ENCODE measurements around the gene CYSTM1. TPM values are rescaled to one million over a fixed set of nuclear protein-coding genes. Genes with fewer than 3 reads are reported as not detected.

CYSTM1 gene
- total and polyA plus RNA-seq, 2 of the 8 experiments (the other 6 are each of a cell fraction or from before 2014, with no cell fraction given), result 25.0 to 47.8 TPM

DNA sequence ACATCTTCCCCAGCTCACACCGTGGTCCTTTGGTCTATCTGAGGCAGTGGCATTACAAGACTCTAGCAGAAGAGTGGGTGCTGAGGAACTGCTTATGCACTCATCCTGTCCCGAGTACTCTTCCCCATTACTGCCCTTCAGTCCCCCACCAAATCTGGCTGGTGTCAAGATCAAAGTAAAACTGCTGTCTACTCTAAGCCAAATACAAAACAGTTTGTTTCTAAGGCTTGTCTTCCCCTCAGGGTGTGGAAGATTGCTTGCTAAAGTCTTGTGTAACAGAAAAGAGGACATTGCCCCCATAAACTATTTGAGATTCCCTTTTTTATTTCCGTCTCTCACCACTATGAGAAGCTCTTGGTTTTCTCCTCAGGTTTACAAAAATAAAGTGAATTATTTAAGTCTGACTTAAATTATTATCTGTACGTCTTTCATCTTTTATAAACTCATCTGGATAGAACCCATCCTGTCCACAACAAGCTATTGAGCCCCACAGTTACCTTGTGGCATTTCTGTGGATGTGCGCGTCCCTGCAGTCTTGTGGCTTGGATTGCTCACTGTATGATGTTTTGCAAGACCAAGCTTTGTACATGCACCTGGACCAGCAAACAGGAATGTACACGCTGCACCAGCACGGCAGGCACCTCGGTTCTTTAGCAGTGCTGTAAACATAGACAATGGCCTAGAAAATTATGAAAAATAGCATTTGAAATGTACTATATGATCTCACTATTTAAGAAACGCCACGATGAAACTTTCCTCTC, 61.0 kb downstream of the CYSTM1 start:
- Histone ChIP-seq H3K18ac (ENCODE audit: extremely low read depth, low read length) (no peak overlapping the region), H3K4me1 (replicated peaks in 1 of 4; ENCODE audit: control insufficient read depth in 3 of 4, insufficient read depth in 4 of 4, low read length in 3 of 4) (peaks cover 0 to under 1% (median under 1%) of the 10 kb centered on the region in 4 experiments; a peak in 3 of 7 replicates), H3K4me3 (ENCODE audit: extremely low read depth in 1 of 4, insufficient read depth in 2 of 4, low read depth in 3 of 4, low read length in 4 of 4) (no peak overlapping the region), H4K5ac (ENCODE audit: insufficient read length, low read depth, low read length) (no peak overlapping the region), H3K14ac (ENCODE audit: insufficient read length) (no peak overlapping the region), H2BK120ac (replicated peaks; ENCODE audit: low read depth, low read length) (no peak overlapping the region), H2AFZ (ENCODE audit: low read length) (no peak overlapping the region), H3K9ac (replicated peaks in 1 of 4; ENCODE audit: extremely low read depth in 1 of 4, low read depth in 3 of 4, low read length in 3 of 4) (no peak overlapping the region), H3K56ac (replicated peaks; ENCODE audit: insufficient read length, low read depth, low read length) (no peak overlapping the region), H3K9me3 (ENCODE audit: insufficient read depth in 2 of 2, low read depth in 1 of 2, low read length in 1 of 2) (no peaks in the 10 kb centered on the region), H3K27ac (ENCODE audit: low read depth, low read length) (no peak overlapping the region), H4K20me1 (replicated peaks in 1 of 2; ENCODE audit: control insufficient read depth in 1 of 2, insufficient read depth in 2 of 2, low read length in 2 of 2) (peaks cover 1 to 3% of the 10 kb centered on the region in 2 experiments), H3K4me2 (ENCODE audit: insufficient read depth in 1 of 2, low read depth in 2 of 2, low read length in 2 of 2) (no peak overlapping the region), H4K8ac (ENCODE audit: extremely low read depth, insufficient read depth, low read length) (no peak overlapping the region), H3K36me3 (ENCODE audit: control insufficient read depth in 2 of 4, insufficient read depth in 4 of 4, low read length in 3 of 4) (no peaks in the 10 kb centered on the region), H2AK5ac (ENCODE audit: low read depth, low read length) (no peak overlapping the region), H3K79me2 (ENCODE audit: control insufficient read depth in 1 of 2, insufficient read depth in 2 of 2, low read length in 2 of 2) (no peaks in the 10 kb centered on the region), H3K79me1 (ENCODE audit: low read depth, low read length) (no peaks in the 10 kb centered on the region), H3K23me2 (ENCODE audit: low read depth, low read length) (no peaks in the 10 kb centered on the region), H2BK5ac (ENCODE audit: low read depth, low read length) (no peak overlapping the region), H3K4ac (replicated peaks; ENCODE audit: insufficient read length, low read depth, low read length) (no peak overlapping the region), H2BK20ac (ENCODE audit: low read length) (no peak overlapping the region), H2BK15ac (ENCODE audit: low read length) (no peak overlapping the region), H3K27me3 (replicated peaks in 1 of 4; ENCODE audit: control insufficient read depth in 3 of 4, extremely low read depth in 1 of 4, insufficient read depth in 3 of 4, low read length in 3 of 4) (no peaks in the 10 kb centered on the region), H4K91ac (replicated peaks; ENCODE audit: insufficient read length, low read length) (no peak overlapping the region), H3K23ac (ENCODE audit: insufficient read length) (no peak overlapping the region), H2BK12ac (ENCODE audit: low read depth, low read length) (no peak overlapping the region)
- DNase-seq (ENCODE audit: low read depth in 1 of 2, low spot score in 2 of 2) (no peak), FAIRE-seq (no peak)
- 92% methylated on average over 11 of the region's 11 CpGs; no CpG with 5 or more reads in 1 of the 2 experiments for WGBS, 2 experiments (ENCODE audit: extremely low coverage in 1 of 2, insufficient coverage in 1 of 2, insufficient read length in 1 of 2, insufficient replicate concordance in 2 of 2, low coverage in 1 of 2, low lambda C conversion rate in 2 of 2, missing lambda C conversion rate in 1 of 2)
- ChIA-PET POLR2A (ENCODE audit: partially characterized antibody) (interaction anchor here (1.1 kb wide), 1 partner anchor 119 kb away, joined by 3 read pairs; no protein-coding TSS in a partner anchor), CTCF (ENCODE audit: partially characterized antibody) (interaction anchor here (0.6 to 9.7 kb wide), 12 partner anchors 7 to 917 kb away, joined by 3 to 99 read pairs (median 3); partner anchors contain the start of genes HBEGF and SLC4A9)
- TF ChIP-seq CBX8 (IDR thresholded peaks at IDR 0.05; ENCODE audit: borderline replicate concordance, low read depth, low read length) (no peak), HDAC6 (IDR thresholded peaks at IDR 0.05; ENCODE audit: low read depth, low read length) (no peak), EZH2 (IDR thresholded peaks at IDR 0.05; ENCODE audit: low read depth, low read length, severe bottlenecking) (no peak), ZNF274 (IDR thresholded peaks at IDR 0.05; ENCODE audit: borderline replicate concordance, extremely low read depth, low read length) (no peak), CEBPB (IDR thresholded peaks at IDR 0.05; ENCODE audit: low read depth, low read length) (no peak), TEAD4 (IDR thresholded peaks at IDR 0.05; ENCODE audit: low read depth, low read length) (no peak), TAF1 (IDR thresholded peaks at IDR 0.05; ENCODE audit: low read depth, low read length) (no peak), JUN (IDR thresholded peaks at IDR 0.05; ENCODE audit: low read depth, low read length) (no peak), RNF2 (IDR thresholded peaks at IDR 0.05; ENCODE audit: borderline replicate concordance, low read depth, low read length, missing control alignments, poor library complexity, severe bottlenecking) (no peak), POLR2A (IDR thresholded peaks at IDR 0.05; ENCODE audit: control extremely low read depth in 1 of 2, low read depth in 2 of 2, low read length in 2 of 2) (no peak), BRCA1 (IDR thresholded peaks at IDR 0.05; ENCODE audit: low read depth, low read length) (no peak), SIX5 (IDR thresholded peaks at IDR 0.05; ENCODE audit: low read depth, low read length) (no peak), MAFK (IDR thresholded peaks at IDR 0.05; ENCODE audit: low read depth, low read length) (no peak)

Measured in H1 (cell line).